ENCODE data around the gene ARL16. TPM values are rescaled to one million over a fixed set of nuclear protein-coding genes. Genes with fewer than 3 reads are reported as not detected.

Gene ARL16
- polyA plus RNA-seq, 1 donor (not counting 4 experiments of a cell fraction or from before 2014, with no cell fraction given), result 48.7 TPM

DNA sequence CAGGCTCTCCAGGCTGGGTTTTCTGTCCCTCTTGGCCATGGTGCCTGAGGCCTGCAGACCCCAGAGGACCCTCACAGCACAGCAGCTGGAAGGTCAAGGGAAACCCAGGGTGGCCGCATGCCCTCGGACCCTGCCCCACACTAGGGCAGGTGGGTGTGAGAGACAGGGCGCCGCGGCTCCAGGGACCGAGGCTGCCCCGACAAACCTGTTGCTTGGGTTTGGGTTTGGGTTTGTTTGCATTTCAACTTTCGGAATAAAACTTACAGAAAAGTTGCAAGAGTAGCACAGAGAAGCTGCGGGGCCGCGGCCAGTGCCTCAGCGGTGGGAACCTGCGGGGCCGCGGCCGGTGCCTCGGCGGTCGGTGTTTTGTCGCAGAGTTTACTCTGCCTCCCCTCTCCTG lies 8.0 kb upstream of the ARL16 start:
- Histone ChIP-seq H3K27ac (ENCODE audit: control insufficient read depth, insufficient read depth, low read length) (no peak overlapping the region), H3K9me3 (ENCODE audit: control insufficient read depth, low read depth, low read length) (no peaks in the 10 kb centered on the region), H3K79me2 (ENCODE audit: control insufficient read depth, insufficient read depth, low read length) (peaks cover 72% of the 10 kb centered on the region), H3K4me1 (ENCODE audit: control insufficient read depth, extremely low read depth, insufficient read depth, low read length) (peaks cover 9% of the 10 kb centered on the region), H3K4me3 (ENCODE audit: control insufficient read depth in 2 of 3, extremely low read depth in 1 of 3, insufficient read depth in 2 of 3, low read depth in 1 of 3, low read length in 3 of 3) (no peak overlapping the region), H4K20me1 (ENCODE audit: control insufficient read depth, extremely low read depth, insufficient read depth, low read length) (peaks cover 12% of the 10 kb centered on the region), H3K4me2 (ENCODE audit: control insufficient read depth, extremely low read depth, insufficient read depth, low read depth, low read length) (no peak overlapping the region), H3K9me1 (ENCODE audit: control insufficient read depth, extremely low read depth, insufficient read depth, low read length) (no peaks in the 10 kb centered on the region), H3K27me3 (ENCODE audit: control insufficient read depth, extremely low read depth, insufficient read depth, low read length) (no peaks in the 10 kb centered on the region), H3K9ac (ENCODE audit: control insufficient read depth, extremely low read depth, insufficient read depth, low read length) (no peak overlapping the region), H3K36me3 (ENCODE audit: control insufficient read depth in 2 of 2, extremely low read depth in 1 of 2, insufficient read depth in 2 of 2, low read length in 2 of 2) (peaks cover 61 to 78% of the 10 kb centered on the region in 2 experiments), H2AFZ (ENCODE audit: control insufficient read depth, low read length) (no peak overlapping the region)
- no peak for FAIRE-seq
- TF ChIP-seq, protein P1, sequence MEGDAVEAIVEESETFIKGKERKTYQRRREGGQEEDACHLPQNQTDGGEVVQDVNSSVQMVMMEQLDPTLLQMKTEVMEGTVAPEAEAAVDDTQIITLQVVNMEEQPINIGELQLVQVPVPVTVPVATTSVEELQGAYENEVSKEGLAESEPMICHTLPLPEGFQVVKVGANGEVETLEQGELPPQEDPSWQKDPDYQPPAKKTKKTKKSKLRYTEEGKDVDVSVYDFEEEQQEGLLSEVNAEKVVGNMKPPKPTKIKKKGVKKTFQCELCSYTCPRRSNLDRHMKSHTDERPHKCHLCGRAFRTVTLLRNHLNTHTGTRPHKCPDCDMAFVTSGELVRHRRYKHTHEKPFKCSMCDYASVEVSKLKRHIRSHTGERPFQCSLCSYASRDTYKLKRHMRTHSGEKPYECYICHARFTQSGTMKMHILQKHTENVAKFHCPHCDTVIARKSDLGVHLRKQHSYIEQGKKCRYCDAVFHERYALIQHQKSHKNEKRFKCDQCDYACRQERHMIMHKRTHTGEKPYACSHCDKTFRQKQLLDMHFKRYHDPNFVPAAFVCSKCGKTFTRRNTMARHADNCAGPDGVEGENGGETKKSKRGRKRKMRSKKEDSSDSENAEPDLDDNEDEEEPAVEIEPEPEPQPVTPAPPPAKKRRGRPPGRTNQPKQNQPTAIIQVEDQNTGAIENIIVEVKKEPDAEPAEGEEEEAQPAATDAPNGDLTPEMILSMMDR (optimal IDR thresholded peaks at IDR 0.05 in 1 of 3, IDR thresholded peaks at IDR 0.05 in 1 of 3, conservative IDR thresholded peaks at IDR 0.05 in 1 of 3; ENCODE audit: extremely low read depth in 1 of 3, insufficient read depth in 2 of 3, low read length in 3 of 3), result no peak
- TF ChIP-seq EZH2 (IDR thresholded peaks at IDR 0.05; ENCODE audit: low read length), result no peak
- dilution Hi-C loops (cut with MboI; ENCODE audit: extremely low pct_ligation_motif_present, low sequenced_read_pairs), result no loop called here
- DNase-seq (ENCODE audit: low read depth, low spot score), result no peak

DNA sequence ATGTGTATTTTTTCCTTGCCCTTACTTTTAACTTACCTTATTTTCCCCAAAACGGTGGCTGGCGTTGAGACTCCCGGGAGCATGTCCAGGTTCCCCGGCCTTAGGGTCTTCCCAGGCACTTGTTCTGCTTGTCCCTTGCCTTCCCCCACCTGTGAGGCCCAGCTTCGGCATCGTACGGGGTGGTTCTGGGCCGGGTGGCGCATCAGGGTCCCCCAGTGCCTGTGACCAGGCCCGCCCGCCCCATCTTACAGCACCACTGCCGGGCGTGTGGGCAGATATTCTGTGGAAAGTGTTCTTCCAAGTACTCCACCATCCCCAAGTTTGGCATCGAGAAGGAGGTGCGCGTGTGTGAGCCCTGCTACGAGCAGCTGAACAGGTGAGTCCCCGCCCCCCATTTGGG lies 7.6 kb upstream of the ARL16 start:
- no peak overlapping the region for H2AFZ ChIP-seq (ENCODE audit: control insufficient read depth, low read length)
- H3K36me3 ChIP-seq (ENCODE audit: control insufficient read depth in 2 of 2, extremely low read depth in 1 of 2, insufficient read depth in 2 of 2, low read length in 2 of 2), result peaks cover 63 to 78% of the 10 kb centered on the region in 2 experiments
- H3K9me1 ChIP-seq (ENCODE audit: control insufficient read depth, extremely low read depth, insufficient read depth, low read length), result no peaks in the 10 kb centered on the region
- H3K4me2 ChIP-seq (ENCODE audit: control insufficient read depth, extremely low read depth, insufficient read depth, low read depth, low read length), result no peak overlapping the region
- no peaks in the 10 kb centered on the region for H3K9me3 ChIP-seq (ENCODE audit: control insufficient read depth, low read depth, low read length)
- dilution Hi-C loops (cut with MboI; ENCODE audit: extremely low pct_ligation_motif_present, low sequenced_read_pairs), result no loop called here
- no peaks in the 10 kb centered on the region for H3K27me3 ChIP-seq (ENCODE audit: control insufficient read depth, extremely low read depth, insufficient read depth, low read length)
- H4K20me1 ChIP-seq (ENCODE audit: control insufficient read depth, extremely low read depth, insufficient read depth, low read length), result peaks cover 14% of the 10 kb centered on the region
- no peak overlapping the region for H3K27ac ChIP-seq (ENCODE audit: control insufficient read depth, insufficient read depth, low read length)
- FAIRE-seq (no peak), DNase-seq (ENCODE audit: low read depth, low spot score) (no peak)
- no peak overlapping the region for H3K4me3 ChIP-seq (ENCODE audit: control insufficient read depth in 2 of 3, extremely low read depth in 1 of 3, insufficient read depth in 2 of 3, low read depth in 1 of 3, low read length in 3 of 3)
- TF ChIP-seq, protein P1 (optimal IDR thresholded peaks at IDR 0.05 in 1 of 3, IDR thresholded peaks at IDR 0.05 in 1 of 3, conservative IDR thresholded peaks at IDR 0.05 in 1 of 3; ENCODE audit: extremely low read depth in 1 of 3, insufficient read depth in 2 of 3, low read length in 3 of 3), result no peak
- no peak for TF ChIP-seq EZH2 (IDR thresholded peaks at IDR 0.05; ENCODE audit: low read length)
- H3K9ac ChIP-seq (ENCODE audit: control insufficient read depth, extremely low read depth, insufficient read depth, low read length), result no peak overlapping the region
- peaks cover 9% of the 10 kb centered on the region for H3K4me1 ChIP-seq (ENCODE audit: control insufficient read depth, extremely low read depth, insufficient read depth, low read length)
- H3K79me2 ChIP-seq (ENCODE audit: control insufficient read depth, insufficient read depth, low read length), result peaks cover 72% of the 10 kb centered on the region

Measured in keratinocyte (primary cell).